HK-2 (cell line): ENCODE data around the gene METTL22.

Experiments
- DNase-seq: peaks from one replicate; pipeline ENCODE4 v3.0.0-alpha.2; 2018; ENCODE audit not compliant: unreplicated experiment

Gene METTL22

GRCh38 chr16:8665529-8665928 is 44.0 kb downstream of the METTL22 start:
- DNase-seq = no peak

- DNase-seq = no peak
Observed at GRCh38 chr16:8667492-8667891, 46.0 kb downstream of the METTL22 start.

GRCh38 chr16:8668113-8668512 is 46.6 kb downstream of the METTL22 start:
- DNase-seq = no peak

GRCh38 chr16:8669481-8669880 is 48.0 kb downstream of the METTL22 start:
- DNase-seq = no peak

- no peak for DNase-seq
Observed at GRCh38 chr16:8670014-8670560, 48.6 kb downstream of the METTL22 start.

GRCh38 chr16:8673611-8674412 is 52.3 kb downstream of the METTL22 start:
- DNase-seq = no peak

GRCh38 chr16:8674413-8675022 is 53.0 kb downstream of the METTL22 start, which contains the start of gene ABAT:
Gene ABAT, plus strand, starts transcription at chr16:8674617. Its CDS starts 61,123 bp downstream, at chr16:8735740.
- peak; percentile 77 for DNase-seq

- peak; percentile 29 for DNase-seq
Observed at GRCh38 chr16:8675183-8676159, 54.0 kb downstream of the METTL22 start.

GRCh38 chr16:8676160-8676547 is 54.7 kb downstream of the METTL22 start:
- no peak for DNase-seq

GRCh38 chr16:8676737-8677375 is 55.4 kb downstream of the METTL22 start:
- DNase-seq = no peak

GRCh38 chr16:8677481-8677880 is 56.0 kb downstream of the METTL22 start:
- DNase-seq = no peak

- DNase-seq = no peak
Observed at GRCh38 chr16:8678068-8678927, 56.8 kb downstream of the METTL22 start.

GRCh38 chr16:8679151-8679550 is 57.7 kb downstream of the METTL22 start:
- no peak for DNase-seq

GRCh38 chr16:8682551-8683259 is 61.2 kb downstream of the METTL22 start:
- DNase-seq = no peak

- DNase-seq = no peak
Observed at GRCh38 chr16:8683640-8684039, 62.1 kb downstream of the METTL22 start.

- DNase-seq = no peak
Observed at GRCh38 chr16:8685617-8686016, 64.1 kb downstream of the METTL22 start.

- no peak for DNase-seq
Observed at GRCh38 chr16:8686031-8686621, 64.6 kb downstream of the METTL22 start.

- DNase-seq = no peak
Observed at GRCh38 chr16:8686879-8687278, 65.4 kb downstream of the METTL22 start.

GRCh38 chr16:8689686-8690085 is 68.2 kb downstream of the METTL22 start:
- DNase-seq = no peak
